ENCODE measurements around the gene RPS14.
A peak's percentile ranks its signal among the peaks of the same experiment; 100 is the strongest.
"Not testable (repeated sequence)": the region's sequence is repeated elsewhere in the genome, so short reads cannot be mapped to it uniquely, and the experiment has no call there.

Gene RPS14

DNA sequence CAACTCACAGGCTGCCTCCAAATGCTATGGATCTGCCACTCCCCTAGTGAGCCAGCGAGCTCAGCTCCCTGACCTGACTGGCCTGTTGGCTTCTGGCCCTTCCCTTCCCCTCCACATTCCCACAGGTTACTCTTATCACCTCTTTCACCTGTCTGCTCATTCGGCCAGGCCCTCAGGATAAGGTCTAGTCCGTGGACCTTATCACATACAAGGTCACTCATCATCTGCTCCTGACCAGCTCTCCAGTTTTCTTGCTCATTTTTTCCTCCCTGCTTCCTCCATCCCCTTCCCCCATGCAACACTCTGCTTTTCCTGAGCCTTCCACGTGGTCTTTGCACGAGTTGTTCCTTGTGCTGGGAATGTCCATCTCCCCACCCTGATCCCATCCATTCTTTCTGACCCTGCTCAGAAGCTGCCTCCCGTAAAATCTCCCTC is 32.5 kb upstream of the RPS14 start:
- DNase-seq (ENCODE audit: extremely low read depth in 1 of 2, low read depth in 1 of 2), result no peak

DNA sequence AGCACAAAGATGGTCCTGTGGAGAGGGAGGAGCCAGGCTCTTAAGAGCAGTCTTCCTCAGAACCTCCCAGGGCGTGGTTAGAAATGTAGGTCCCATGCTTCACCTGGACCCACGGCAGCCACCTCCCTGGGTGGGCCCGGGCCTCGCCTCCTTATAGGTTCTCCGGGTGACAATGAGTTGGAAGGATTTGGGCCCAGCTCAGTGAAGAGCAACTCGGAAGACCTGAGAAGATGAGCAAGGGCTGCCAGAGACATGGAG is 32.1 kb upstream of the RPS14 start:
- no peak for DNase-seq (ENCODE audit: extremely low read depth in 1 of 2, low read depth in 1 of 2)

DNA sequence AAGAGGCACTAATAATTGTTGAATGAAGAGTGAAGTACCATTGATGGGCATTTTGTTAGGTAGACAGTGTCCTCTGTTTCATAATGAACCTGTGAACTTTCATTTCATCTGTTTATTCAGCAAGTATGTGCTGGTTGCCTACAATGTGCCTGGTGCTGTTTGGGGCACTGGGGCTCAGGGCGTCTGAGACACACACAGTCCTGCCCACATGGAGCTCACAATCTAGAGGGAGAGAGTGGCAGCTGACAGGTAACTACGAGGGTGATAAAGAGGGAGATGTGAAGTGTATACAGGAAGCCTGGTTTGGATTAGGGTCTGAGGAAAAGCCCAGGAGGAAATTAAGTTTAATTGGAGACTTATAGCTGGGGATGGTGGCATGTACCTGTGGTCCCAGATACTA is 29.9 kb upstream of the RPS14 start:
- no peak for DNase-seq (ENCODE audit: extremely low read depth in 1 of 2, low read depth in 1 of 2)

DNA sequence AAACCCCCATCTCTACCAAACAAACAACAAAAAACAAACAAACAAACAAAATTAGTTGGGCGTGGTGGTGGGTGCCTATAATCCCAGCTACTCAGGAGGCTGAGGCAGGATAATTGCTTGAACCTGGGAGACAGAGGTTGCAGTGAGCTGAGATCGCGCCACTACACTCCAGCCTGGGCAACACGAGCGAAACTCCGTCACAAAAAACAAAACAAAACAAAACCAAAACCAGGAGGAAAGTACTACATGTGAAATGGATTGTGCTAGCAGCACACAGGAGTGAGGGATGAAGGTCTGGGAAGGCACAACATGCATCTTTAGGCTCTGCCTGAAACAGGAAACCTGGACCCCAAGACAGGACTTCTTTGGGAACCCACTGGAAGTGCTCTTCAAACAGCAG is 27.0 kb upstream of the RPS14 start:
- DNase-seq (ENCODE audit: extremely low read depth in 1 of 2, low read depth in 1 of 2), result not testable (repeated sequence)

DNA sequence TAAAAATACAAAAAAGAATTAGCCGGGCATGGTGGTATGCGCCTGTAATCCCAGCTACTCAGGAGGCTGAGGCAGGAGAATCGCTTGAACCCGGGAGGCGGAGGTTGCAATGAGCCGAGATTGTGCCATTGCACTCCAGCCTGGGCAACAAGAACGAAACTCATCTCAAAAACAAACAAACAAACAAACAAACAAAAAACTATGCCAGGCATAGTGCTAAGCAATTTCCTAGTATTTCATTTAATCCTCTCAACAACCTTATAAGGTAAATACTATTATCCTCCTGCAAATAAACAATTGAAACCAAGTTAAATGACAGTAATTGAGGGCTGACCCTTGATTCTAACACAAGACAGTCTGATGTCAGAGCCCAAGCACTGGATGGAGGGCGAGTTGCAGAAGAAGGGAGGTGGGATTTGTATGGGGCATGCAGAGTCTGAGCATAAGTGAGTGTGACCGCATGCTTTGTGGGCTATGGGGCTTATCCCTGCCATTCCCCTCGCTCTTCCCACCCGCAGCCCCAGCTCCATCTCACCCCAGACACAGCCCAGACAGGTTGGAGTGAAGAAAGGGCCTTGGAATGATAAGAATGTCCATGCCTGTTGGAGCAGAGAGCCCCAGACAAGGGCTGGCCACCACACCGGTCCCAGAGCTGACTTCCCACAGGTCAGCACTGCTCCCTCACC is 24.3 kb upstream of the RPS14 start:
- DNase-seq (ENCODE audit: extremely low read depth in 1 of 2, low read depth in 1 of 2), result no peak

DNA sequence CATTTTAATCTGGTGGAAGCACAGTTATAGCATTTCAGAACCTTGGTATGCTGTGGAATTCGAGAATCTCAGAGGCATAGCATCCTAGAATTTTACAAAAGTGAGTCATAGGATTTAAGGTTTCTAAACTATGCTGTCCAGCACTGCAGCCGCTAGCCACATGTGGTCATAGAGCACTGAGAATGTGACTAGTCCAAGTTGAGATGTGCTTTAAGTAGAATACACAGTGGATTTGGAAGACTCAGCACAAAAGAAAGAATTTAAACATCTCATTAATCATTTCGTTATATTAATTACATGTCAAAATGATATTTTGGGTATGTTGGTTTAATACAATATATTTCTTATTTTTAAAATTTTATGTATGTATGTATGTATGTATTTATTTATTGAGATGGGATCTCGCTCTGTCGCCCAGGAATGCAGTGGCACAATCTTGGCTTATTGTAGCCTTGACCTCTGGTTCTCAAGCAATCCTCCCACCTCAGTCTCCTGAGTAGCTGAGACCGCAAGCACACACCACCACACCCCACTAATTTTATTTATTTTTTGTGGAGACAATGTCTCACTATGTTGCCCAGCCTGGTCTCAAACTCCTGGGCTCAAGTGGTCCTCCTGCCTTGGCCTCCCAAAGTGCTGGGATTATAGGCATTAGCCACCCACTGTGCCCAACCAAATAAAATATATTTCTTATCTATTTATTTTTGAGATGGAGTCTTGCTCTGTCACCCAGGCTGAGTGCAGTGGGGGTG is 20.4 kb upstream of the RPS14 start:
- DNase-seq (ENCODE audit: extremely low read depth in 1 of 2, low read depth in 1 of 2), result no peak

DNA sequence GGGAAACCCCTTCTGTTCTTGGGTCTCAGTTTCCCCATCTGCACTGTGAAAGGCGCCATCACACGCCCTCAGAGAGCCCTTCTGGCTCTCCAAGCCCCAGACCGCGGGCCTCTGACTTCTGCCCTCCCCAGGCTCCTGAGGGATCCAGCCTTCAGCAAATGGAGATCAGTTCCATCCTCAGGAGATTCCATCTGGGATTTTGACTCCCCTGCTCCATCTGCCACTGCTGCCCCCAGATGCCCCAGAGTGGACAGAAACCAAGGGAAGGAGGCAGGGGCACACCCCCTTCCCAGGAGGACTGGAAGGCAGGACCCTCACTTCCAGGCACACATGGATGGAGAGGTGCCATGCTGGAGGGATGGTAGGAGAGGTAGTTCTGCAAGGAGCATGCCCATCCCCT is 18.7 kb upstream of the RPS14 start:
- DNase-seq (ENCODE audit: extremely low read depth in 1 of 2, low read depth in 1 of 2), result no peak

DNA sequence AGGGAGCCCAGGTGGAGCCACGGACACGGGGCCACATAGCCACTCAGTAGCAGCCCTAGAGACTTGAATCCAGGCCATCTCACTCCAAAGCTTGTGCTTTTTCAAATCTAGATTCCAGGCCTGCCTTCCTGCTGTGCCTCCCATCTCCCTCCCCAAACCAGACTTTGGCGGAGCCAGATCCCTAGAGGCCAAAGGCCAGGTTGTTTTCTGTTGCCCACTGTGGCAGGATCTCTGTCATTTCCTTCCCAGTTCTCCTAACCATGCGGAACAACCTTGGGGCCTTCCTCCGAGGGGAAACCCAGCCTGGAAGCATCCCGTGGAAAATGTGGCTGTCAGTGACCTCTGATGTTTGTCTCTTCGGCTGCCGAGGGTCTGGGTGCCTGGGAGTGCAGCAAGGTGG is 16.4 kb upstream of the RPS14 start:
- DNase-seq (ENCODE audit: extremely low read depth in 1 of 2, low read depth in 1 of 2), result no peak

DNA sequence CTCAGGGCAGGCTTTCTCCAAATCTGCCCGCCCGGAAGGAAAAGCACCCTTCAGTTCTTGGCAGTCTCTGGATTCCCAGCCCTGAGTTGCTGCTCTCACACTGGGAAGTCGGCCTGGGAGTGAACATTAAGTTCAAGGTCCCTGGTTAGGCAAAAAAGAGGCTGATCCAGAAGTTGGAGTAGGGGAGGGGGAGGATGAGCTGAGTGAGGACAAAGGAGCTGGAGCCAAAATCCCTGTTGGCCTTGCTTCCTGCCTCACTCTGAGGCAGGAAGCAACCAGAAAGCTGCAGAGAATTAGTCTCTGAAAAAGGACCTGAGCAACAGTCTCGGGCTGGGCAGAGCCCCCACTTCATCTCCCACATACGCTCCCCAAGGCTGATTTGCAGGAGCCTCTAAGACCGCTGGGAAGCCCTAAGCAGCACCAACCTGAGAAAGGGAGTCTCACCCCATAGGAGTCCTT is 15.0 kb upstream of the RPS14 start:
- no peak for DNase-seq (ENCODE audit: extremely low read depth in 1 of 2, low read depth in 1 of 2)

DNA sequence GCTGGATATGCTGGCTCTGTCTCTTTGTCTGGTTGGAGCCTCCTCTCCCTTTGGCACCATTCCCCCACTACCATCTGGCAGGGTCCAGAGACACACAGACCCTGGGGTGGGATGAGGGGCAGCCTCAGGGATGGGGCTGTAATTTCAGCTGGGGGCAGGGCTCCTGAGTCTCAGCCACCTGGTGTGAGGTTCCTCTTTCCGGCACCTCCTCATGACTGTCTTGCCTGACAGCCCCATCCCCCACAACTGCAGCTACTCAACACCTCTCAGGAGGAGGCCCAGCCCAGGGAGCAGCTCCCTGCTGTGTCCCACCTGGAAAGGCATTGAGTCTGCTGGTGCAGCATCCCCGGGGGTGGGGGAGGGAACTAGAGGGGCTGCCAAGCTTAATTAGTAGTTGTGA is 11.7 kb upstream of the RPS14 start:
- DNase-seq (ENCODE audit: extremely low read depth in 1 of 2, low read depth in 1 of 2), result no peak

DNA sequence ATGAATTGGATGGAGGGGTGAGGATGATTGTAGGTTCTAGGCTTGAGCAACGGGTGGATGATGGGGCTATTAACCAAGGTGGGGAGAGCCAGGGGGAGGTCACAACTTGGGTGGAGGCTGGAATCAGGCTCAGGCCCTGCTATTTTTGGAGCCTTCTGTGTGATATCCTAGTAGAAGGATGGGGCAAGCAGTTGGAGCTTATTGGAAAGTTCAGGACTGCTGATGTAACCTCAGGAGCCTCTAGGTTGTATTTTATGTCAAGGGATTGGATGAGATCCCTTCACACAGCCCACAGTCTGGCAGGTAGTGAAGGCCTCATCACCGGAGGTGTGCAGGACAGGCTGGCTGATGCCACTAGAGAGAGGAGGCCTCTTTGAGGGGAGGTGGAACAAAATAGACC is 11.2 kb upstream of the RPS14 start:
- DNase-seq (ENCODE audit: extremely low read depth in 1 of 2, low read depth in 1 of 2), result no peak

DNA sequence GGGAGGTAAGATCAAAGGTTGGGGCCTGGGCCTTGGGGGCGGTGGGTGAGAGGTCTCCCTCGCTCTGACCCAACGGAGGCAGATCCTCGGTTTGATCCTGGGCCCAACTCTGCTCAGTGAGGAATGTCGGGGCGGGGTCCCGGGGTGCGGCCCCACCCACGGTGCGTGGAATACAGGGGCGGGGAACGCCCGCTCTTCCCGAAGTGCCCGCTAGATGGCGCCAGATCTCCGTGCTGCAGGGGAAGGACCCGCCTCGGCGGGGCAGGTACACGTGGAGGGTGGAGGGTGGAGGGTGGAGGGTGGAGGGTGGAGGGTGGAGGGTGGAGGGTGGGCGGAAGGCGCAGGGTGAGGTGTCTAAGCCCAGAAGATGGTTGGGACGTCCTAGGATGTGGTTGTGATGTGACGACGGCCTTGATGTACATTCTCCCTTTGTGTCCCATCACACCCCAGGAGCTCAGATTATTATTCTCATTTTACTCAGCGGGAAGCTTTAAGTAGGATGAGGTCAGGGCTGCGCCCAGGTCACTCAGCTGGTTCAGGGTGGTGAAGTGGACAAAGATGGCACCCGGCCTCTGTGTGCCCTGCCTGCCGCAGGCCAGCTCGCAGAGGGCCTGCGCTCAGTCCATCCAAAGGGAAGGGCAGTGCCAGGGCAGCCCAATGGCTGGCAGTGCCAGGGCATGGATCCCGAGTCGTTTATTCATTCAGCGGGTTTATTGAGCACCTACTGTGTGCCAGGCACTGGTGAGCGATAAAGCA is 9.4 kb upstream of the RPS14 start:
- peak; percentile 58 to 83 for DNase-seq (ENCODE audit: extremely low read depth in 1 of 2, low read depth in 1 of 2)

DNA sequence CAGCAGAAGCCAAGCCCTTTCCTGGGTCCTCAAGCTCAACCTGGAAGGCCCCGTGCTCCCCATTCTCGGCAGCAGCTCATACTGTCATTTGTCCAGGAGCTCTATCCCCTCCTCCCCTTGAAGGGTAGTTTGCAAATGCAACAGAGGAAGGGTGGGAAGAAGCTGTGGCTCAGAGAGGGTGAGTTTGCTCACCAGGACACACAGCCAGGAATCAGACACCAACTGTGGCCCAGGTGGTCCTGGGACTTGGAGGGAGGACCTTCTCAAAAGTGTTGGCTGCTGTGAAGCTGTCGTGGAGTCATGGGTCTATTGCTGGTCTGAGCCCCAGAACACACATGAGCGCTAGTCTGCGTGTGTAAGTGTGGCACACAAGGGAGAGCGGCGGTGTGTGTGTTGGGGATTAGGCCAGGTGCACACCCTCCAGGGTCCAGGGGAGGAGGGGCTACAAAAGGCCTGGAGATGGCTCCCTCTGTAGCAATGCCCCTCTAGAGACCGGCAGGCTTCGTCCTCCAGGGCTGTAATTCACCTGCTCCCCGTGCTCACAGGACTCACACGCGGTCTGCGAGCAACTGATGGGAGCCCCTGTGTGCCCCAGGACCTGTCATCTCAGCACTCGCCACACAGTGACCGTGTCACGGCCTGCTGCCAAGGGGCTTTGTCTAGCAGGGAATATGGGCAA is 8.2 kb upstream of the RPS14 start:
- DNase-seq (ENCODE audit: extremely low read depth in 1 of 2, low read depth in 1 of 2), result no peak

DNA sequence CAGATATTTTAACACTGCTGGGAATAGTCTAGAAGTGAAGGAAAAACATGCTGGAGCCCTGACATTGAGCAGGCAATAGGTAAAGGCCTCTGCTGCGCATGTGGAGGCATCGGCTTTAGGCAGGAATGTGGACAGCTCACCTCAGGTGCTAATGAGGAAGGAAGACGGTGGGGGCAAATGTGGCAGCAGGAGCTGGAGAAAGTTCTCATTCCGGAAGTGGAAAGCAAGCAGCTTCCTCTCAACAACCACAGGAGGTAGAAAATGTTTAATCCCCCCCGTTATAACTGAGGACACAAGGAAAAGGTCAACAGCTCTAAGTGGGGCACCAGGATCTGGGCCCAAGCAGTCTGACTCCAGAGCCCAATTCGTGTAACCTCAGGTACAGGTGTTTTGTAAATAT is 7.6 kb upstream of the RPS14 start:
- DNase-seq (ENCODE audit: extremely low read depth in 1 of 2, low read depth in 1 of 2), result no peak

DNA sequence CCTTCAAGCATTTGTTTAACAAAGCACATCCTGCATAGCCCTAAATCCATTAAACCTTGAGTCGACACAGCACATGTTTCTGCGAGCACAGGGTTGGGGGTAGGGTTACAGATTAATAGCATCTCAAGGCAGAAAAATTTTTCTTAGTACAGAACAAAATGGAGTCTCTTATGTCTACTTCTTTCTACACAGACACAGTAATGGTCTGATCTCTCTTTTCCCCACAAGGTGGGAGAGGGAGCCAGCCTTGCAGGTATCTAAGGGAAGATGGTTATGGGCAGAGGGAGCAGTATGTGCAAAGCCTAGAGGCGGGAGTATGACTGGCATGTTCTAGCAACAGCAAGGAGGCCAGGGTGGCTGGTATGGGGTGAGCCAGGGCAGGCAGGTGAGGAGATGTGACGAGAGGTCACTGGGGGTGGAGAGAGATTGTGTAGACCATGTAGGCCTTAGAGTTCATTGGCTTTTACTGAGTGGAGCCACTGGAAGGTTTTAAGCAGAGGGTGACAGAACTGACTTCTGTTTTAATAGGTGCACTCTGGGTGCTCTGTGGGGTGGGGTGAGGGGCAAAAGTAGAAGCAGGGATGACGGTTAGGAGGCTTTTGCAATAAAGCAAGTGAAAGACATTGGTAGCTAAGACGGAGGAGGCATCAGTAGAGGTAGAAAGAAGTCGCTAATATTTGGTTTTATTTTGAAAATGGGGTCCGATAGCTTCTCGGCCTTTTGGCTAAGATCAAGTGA is 5.1 kb upstream of the RPS14 start:
- DNase-seq (ENCODE audit: extremely low read depth in 1 of 2, low read depth in 1 of 2), result no peak

DNA sequence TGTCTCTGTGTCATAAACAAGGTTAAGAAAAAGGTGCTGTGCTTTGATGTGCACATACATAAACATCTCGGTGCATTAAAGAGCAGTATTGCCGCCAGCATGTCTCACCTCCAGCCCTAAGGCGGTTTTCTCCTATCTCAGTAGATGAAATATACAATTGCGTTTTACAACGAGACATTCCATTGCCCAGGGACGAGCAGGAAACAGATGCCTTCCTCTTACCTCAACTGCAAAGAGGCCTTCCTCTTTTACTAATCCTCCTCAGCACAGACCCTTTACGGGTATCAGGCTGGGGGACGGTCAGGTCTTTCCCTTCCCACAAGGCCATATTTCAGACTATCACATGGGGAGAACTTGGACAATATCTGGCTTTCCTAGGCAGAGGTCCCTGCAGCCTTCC is 4.5 kb upstream of the RPS14 start:
- DNase-seq (ENCODE audit: extremely low read depth in 1 of 2, low read depth in 1 of 2), result not testable (repeated sequence)

DNA sequence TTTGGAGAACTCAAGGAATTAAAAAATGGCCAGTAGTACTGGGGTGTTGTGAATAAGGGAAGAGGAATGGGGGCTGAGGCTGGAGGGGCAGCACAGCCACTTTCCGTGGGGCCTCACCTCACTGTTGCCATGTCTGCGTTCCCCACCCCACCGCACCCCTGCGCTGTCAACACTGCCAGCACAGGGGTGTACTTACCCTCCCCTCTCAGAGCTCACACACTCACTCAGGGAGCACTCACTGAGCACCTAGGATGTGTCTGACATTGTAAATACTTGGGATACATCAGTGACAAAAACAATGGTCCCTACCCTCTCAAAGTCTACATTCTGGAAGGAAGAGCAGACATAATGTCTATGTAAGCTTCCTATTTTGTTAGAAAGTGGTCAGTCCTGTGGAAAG is 3.4 kb upstream of the RPS14 start:
- no peak for DNase-seq (ENCODE audit: extremely low read depth in 1 of 2, low read depth in 1 of 2)

DNA sequence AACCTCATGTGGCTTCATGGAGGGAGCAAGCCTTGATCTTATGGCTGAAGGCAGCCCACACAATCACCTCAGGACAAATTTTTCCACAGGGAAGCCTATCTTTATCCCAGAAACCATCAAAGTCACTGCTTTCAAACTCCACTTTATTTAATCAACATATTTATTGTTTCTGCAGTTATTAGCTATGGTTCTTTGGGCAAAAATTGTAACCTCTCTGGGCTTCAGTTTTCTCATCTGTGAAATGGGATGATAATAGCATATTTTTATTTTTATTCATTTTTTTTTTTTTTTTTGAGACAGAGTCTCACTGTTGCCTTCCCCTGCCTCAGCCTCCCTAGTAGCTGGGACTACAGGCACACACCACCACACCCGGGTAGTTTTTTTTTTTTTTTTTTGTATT is 2.1 kb upstream of the RPS14 start:
- no peak for DNase-seq (ENCODE audit: extremely low read depth in 1 of 2, low read depth in 1 of 2)

DNA sequence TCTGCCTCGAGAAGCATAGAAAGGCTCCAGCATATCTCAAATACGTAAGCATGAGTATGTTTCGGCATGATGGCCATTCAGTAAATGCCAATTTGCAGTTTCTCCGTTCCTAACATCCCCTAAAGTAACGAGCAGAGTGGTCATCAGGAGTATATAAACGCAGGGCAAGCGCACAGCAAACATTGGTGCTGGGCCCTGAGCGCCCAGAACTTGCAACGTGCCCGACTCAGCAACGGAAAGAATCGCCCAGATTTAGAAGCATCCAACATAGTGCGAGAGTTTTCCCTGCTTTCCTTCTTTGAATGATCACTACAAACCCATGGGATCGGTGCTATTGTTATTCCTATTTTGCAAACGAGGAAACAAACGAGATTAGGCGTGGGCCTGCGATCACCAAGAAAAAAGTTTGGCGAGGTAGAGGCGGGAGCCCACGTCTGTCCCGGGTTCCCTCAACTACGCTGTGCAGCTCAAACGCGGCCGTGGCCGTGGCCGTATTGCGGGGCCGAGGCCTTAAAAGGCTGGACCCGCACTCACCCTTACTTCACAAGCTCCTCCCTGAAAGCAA is 505 bp downstream of the RPS14 start:
- DNase-seq (ENCODE audit: extremely low read depth in 1 of 2, low read depth in 1 of 2), result no peak

DNA sequence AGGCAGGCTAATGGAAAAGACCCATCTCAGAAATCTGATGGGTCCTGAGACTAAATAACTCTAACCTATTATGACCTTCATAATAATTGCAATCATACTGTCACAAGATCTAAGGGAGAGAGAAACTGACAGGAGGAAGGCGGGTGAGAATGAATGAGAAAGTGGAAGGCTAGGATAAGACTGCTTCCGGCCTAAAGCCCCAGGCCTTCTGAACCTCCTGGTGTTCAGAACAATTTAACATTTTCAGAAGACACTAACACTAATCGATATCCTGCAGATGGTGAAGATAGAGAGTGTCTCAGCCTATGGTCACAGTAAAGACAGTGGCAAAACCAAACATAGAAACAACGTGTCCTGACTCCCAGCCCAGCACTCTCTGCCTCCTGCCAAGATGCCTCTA is 1.2 kb downstream of the RPS14 start:
- no peak for DNase-seq (ENCODE audit: extremely low read depth in 1 of 2, low read depth in 1 of 2)

DNA sequence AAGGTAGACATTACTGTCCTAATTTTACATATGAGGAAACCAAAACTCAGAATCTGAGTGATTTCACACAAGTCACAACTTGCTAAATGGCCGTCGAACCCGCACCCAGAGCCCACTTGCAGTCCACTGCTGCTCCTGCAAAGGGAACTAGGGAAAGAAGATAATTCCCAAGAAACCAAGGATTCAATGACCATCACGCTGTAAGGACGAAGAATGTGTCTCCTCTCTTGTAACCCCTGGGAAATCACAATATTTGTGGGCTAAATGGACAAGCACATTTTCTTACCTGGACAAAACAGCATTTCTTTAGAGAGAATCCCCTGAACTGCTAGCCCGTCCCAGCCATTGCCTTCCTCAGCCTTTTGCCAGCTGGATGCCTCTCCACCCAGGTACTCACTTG is 2.4 kb downstream of the RPS14 start:
- DNase-seq (ENCODE audit: extremely low read depth in 1 of 2, low read depth in 1 of 2), result no peak

Measured in activated CD8-positive, alpha-beta memory T cell treated with anti-CD3 and anti-CD28 coated beads for 1 hour (primary cell).